Measurements from ENCODE around the gene TDG.

GRCh38 chr12:104024348-104024747 lies 58.7 kb downstream of the TDG start:
- TF ChIP-seq GATA3 (IDR thresholded peaks at IDR 0.05; ENCODE audit: low read depth, low read length), result no peak
- TF ChIP-seq GATA2 (IDR thresholded peaks at IDR 0.05; ENCODE audit: low read depth, low read length), result no peak
